GM18519 (cell line): ENCODE measurements around the gene FAM120C.
A peak's percentile ranks its signal among the peaks of the same experiment; 100 is the strongest.

Experiments used
- ATAC-seq: cut with Tn5 transposase; IDR thresholded peaks from one replicate; pipeline ENCODE4 v1.9.1; 2021; ENCODE audit warnings: mild to moderate bottlenecking, moderate library complexity; ENCODE audit not compliant: unreplicated experiment, low FRiP score

The FAM120C gene

GRCh38 chrX:54044126-54044876 lies 138.8 kb downstream of the FAM120C start, which contains the start of gene PHF8:
Gene PHF8, minus strand, starts transcription at chrX:54044473. Its CDS starts 1,745 bp downstream, at chrX:54042728.
- ATAC-seq, result peak; percentile 80

- ATAC-seq, result no peak
These were observed 139.4 kb downstream of the FAM120C start for GRCh38 chrX:54043541-54044125.

- ATAC-seq, result no peak
These were observed 140.0 kb downstream of the FAM120C start for GRCh38 chrX:54043056-54043455.

- ATAC-seq, result no peak
These were observed 140.4 kb downstream of the FAM120C start for GRCh38 chrX:54042609-54043021.

GRCh38 chrX:54030329-54030728 lies 152.7 kb downstream of the FAM120C start:
- ATAC-seq, result no peak

GRCh38 chrX:54029529-54030143 lies 153.4 kb downstream of the FAM120C start:
- ATAC-seq, result no peak

GRCh38 chrX:54024350-54024749 lies 158.7 kb downstream of the FAM120C start:
- ATAC-seq, result no peak
